Activated CD8-positive, alpha-beta memory T cell treated with anti-CD3 and anti-CD28 coated beads, Interleukin-2, amount 50 U/mL, for 4 hours (primary cell): ENCODE data around the gene KCNJ10.
A peak's percentile ranks its signal among the peaks of the same experiment; 100 is the strongest.

ENCODE experiments used
- DNase-seq: peaks from one replicate; pipeline ENCODE4 v3.0.0-alpha.2; 2020

The KCNJ10 gene

DNA sequence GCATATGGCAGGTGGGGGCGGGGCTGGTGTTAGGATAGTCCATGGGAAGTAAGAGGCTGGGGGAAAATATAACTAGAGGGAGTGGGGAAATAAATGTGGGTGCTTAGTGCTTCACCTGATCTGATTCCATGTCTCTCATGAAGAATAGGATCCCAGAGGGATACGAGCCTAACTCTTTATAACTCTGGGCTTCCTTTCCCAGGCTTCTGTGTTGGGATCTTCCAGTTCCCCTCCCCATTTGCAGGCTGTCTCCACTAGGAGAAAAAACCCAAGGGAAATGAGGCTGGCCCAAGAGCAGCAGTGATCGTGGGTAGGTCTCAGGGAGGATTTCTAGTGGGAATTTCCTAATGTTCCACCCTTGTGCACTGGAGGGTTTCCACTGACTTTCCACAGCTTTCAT, 13.0 kb upstream of the KCNJ10 start:
- no peak for DNase-seq

GRCh38 chr1:160082487-160082886, 12.5 kb upstream of the KCNJ10 start:
- DNase-seq, result no peak

- DNase-seq, result no peak
Measured at GRCh38 chr1:160081261-160081936, 11.4 kb upstream of the KCNJ10 start, which contains the start of gene KCNJ9. Gene KCNJ9 (plus strand): TSS chr1:160081538. CDS start chr1:160084031, 2,493 bp downstream.

DNA sequence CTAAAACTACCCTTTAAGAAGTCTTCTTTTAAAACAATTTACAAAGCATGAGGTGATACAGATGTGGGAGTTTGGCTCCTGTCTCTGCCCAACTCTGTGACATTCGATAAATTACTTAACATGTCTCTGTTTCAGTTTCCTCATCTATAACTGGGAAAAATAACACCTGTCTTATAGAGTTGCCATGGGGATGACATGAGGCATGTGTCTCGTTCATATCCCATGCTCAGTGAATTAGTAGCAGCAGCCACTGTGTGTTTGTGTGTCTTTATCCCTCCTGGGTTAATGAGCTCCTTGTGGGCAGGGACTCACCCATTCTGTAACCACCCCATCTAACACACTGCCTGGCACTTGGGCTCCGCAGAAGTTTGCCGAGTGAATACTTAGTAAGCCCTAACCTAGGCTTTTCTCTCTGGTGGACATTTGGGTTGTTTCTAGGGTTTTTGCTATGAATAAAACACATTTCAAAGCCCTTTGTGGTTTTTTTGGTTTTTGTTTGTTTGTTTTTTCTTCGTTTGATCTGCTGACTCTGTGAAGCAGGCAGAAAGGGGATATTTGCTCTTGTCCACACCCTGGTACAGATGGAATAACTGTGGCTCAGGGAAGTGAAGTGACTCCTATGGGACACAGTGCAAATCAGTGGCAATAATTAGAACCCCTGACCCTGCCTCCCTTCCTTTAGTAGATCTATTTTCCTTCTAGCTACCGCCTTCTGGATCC, 10.6 kb upstream of the KCNJ10 start:
- no peak for DNase-seq

DNA sequence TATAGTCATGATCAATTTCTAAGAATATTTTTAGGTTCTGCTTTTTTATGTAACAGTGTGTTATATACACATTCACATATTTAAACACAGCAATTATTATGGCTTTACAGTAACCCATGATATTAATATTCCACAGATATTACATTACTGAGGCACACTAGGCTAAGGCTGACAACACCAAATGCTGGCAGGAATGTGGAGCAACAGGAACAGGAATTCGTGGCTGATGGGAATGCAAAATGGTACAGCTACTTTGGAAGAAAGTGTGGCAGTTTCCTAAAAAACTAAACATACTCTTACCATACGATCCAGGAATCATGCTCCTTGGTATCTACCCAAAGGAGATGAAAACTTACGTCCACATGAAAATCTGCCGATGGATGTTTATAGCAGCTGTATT, 9.5 kb upstream of the KCNJ10 start:
- DNase-seq, result no peak

DNA sequence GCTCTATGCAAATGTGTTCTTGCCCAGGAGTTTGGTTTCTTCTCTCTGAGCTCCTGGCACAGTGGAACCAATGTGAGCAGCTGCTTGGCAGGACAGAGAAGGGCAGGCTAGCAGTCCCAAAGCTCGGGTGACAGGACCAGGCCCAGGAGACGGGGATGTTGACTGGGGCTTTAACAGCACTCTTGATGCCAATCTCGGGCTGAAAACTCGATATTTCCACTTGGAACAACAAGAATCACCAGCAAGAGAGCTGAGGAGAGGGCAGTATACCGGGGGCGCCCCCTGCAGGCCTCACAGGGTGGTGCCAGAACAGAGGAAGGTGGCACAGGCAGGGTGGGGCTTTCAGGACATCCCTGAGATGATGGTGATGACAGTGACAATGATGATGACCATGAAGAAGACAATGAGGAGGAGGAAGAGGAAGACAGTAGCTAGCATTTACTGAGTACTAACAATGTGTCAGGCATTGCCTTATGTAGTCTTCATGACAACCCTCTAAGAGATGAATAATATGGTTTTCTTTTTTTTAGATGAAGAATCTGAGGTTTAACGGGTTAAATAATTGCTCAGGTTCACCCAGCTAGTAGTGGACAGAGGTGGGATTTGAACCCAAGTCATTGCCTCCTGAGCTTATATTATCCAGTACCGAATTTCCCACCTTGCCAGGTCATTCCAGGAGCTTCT, 8.7 kb upstream of the KCNJ10 start:
- peak; percentile 55 for DNase-seq

- DNase-seq, result no peak
Measured at GRCh38 chr1:160077486-160077885, 7.5 kb upstream of the KCNJ10 start.

GRCh38 chr1:160076295-160076694, 6.3 kb upstream of the KCNJ10 start:
- DNase-seq, result no peak

- no peak for DNase-seq
Measured at GRCh38 chr1:160075836-160076235, 5.9 kb upstream of the KCNJ10 start.

GRCh38 chr1:160074865-160075264, 4.9 kb upstream of the KCNJ10 start:
- DNase-seq, result no peak

- no peak for DNase-seq
Measured at GRCh38 chr1:160071289-160071688, 1.3 kb upstream of the KCNJ10 start.

- peak; percentile 82 for DNase-seq
Measured at GRCh38 chr1:160070243-160071163, 543 bp upstream of the KCNJ10 start.

DNA sequence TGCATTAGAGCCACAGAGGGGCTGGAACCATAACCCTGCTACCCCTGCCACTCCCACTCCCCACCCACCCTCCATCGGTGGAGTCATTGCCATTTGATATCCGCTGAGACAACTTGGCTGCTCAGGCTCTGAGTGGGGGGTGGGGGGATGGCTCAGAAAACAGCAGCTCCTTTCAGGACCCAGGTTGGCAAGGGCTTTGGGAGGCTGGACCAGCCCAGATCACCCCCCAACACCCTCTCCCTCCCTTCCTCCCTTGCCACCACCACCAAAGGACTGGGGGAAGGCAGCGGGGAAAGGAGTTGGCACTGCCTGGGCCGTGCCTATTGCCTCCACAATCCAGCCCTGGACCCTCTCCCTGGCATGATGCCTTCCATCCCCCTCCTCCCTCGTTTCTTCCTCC, 1.7 kb downstream of the KCNJ10 start:
- no peak for DNase-seq

GRCh38 chr1:160066829-160067745, 2.9 kb downstream of the KCNJ10 start:
- DNase-seq, result no peak

DNA sequence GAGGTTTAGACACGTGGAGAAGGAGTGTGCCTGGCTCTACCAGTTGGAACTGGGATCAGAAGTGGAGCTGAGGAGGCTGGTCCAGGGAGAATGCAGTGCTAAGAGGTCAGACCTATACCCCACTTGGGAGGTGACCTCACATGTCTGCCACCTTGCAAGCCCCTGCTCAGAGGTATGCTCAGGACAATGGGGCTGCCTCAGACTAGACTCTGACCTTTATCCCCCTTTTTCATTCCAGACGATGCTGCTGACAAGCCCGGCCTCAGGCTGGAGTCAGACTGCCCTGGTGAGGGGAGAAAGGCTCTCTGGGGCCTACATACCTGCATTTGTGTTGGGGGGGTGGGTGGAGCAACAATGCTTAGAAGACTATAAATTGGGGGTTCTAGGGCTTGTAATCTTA, 5.2 kb downstream of the KCNJ10 start:
- DNase-seq, result no peak

DNA sequence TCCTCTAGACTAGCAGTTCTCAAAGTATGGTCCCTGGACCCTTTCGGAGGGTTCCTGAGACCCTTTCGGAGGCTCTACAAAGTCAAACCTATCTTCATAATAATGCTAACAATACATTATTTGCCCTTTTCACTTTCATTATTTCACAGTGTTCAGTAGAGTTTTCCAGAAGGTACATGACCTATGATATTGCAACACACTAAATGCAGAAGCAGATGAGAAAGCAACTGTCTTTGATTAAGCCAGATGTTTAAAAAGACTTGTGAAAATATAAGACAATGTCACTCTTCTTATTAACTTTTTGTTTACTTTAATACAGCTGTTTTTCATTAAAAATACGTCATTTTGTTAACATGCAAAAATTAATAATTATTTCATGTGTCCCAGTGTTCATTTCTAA, 5.8 kb downstream of the KCNJ10 start:
- no peak for DNase-seq

GRCh38 chr1:160063176-160063575, 6.8 kb downstream of the KCNJ10 start:
- no peak for DNase-seq

- no peak for DNase-seq
Measured at GRCh38 chr1:160062230-160062532, 7.8 kb downstream of the KCNJ10 start.

DNA sequence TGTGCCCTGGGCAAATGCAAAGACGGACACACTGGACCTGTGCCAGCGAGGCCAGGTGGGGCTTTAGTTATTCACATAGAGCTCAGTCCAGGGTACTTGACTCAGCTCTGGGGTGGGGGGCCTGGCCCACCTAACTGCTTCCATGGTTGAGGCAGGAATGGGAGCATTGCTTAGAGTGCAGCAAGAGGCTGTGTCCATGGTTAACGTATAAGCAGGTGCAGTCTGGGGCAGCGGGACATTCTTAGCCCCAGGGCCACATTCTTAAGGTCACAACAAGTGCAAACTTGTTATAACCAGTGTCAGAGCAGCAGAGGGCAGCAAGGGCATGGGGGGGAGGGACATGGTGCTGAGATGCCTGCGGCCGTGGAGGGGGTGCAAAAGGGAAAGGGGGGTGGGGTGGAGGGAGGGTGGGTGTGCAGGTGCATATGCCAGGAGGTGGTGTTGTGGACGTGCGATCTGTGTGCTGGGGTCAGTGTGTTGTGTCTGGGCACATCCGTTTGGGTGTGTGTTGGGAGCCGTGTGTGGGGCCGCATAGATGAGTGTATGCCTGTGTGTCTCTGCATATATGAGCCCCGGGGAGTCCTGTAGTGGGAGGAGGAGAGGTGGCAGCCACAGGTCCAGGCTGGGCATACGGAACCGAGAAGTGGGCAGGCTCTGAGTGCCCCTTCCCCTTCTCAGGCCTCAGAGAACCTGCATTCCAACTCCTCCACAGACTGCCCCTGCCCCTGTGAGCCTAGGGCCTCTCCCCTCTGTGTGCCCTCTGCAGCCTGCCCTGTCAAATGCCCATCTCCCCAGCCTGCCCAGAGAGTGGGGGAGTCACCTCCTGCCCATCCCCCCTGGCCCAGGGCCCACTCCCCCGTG, 8.4 kb downstream of the KCNJ10 start:
- DNase-seq, result no peak

DNA sequence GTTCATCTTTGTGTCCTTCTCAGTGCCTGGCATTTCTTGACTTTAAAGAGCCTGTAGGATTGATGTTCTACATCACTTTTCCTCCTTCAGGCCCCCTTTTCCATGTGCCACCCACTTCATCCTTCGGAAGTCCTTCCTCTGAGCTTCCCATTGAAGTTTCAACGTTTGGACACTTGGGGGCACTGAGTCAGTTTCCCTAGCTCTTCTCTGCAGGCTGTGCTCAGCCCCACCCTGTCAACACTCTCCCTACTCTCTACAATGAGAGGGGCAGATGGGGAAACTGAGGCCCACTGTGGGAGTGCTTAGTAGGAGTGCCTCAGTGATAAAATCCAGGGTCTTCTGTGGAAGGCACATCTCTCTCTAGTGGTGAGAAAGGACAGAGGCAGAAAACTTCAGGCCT, 11.9 kb downstream of the KCNJ10 start:
- no peak for DNase-seq

DNA sequence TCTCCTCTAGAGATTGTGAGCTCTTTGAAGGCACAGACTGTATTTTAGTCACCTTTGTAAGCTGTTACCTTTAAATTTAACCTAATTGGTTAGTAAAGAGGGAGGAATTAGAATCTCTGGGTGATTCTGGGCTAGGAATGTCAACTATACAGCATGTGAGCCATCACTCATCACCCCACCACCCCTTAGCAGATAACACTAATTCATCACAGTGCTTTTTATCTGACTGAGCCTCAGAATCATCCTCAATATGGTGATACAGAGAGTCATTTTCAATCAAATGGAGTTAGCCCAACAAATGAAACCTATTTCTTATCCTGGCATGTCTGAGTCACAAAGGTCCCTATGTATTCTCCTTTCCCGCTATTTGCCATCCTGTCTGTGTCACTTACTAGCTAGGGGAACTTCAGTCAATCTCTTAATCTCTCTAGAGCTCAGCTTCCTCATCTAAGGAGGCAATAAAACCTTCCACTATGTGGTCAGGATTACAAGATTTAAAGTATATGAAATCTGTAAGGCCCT, 13.3 kb downstream of the KCNJ10 start:
- DNase-seq, result no peak
